Stomach smooth muscle (tissue), 2 donors: ENCODE measurements around the gene CFAP73.

Source experiments
- H3K27ac ChIP-seq: one replicate; pipeline ENCODE4 v1.7.0; 2013; ENCODE audit warnings: mild to moderate bottlenecking, low read length, inconsistent platforms
- H3K27me3 ChIP-seq, 2 donors: one replicate each; pipeline ENCODE4 v1.7.0; 2013; ENCODE audit warnings: low read length in 2 of 2; ENCODE audit not compliant: insufficient read depth in 2 of 2, control insufficient read depth in 1 of 2
- H3K36me3 ChIP-seq, 2 donors: one replicate each; pipeline ENCODE4 v1.7.0; 2013; ENCODE audit warnings: low read length in 2 of 2; ENCODE audit not compliant: control insufficient read depth in 2 of 2, insufficient read depth in 2 of 2
- H3K4me1 ChIP-seq: one replicate; pipeline ENCODE4 v1.7.0; 2013; ENCODE audit warnings: low read length; ENCODE audit not compliant: control insufficient read depth, insufficient read depth
- H3K4me3 ChIP-seq, 2 donors: one replicate each; pipeline ENCODE4 v1.7.0; 2013; ENCODE audit warnings: low read length in 2 of 2
- H3K9ac ChIP-seq, 2 donors: one replicate each; pipeline ENCODE4 v1.7.0; 2013; ENCODE audit warnings: low read length in 2 of 2, mild to moderate bottlenecking in 1 of 2
- H3K9me3 ChIP-seq, 2 donors: one replicate each; pipeline ENCODE4 v1.7.0; 2013; ENCODE audit warnings: low read length in 2 of 2; ENCODE audit not compliant: control insufficient read depth in 2 of 2
- donor health status: healthy.
- donor health status: Pancreatic carcinoma.

Gene CFAP73

DNA sequence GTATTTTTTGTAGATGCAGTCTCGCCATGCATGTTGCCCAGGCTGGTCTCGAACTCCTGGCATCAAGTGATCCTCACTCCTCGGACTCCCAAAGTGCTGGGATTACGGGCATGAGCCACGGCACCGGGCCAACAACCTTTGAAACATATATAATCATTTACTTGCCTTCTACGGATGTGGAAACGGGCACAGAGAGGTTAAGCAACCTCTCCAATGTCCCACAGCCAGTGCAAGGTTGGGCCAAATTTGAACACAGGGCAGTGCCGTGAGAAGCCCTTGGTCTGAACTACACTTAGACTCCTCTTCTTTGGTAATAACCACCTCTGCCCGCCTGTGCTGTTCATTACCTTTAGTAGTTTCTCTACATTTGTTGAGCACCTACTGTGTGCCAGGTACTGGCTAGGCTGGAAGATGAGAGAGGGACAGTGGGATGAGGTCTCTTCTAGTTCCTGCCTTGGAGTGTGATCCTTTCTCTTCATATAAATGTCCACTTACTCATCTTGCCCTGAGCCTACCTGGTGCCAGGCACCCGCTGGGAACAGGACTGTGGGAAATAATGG is 33.6 kb downstream of the CFAP73 start:
- peaks cover 27% of the 10 kb centered on the region for H3K4me1 ChIP-seq
- H3K27ac ChIP-seq, result no peak overlapping the region
- H3K27me3 ChIP-seq, result no peaks in the 10 kb centered on the region
- H3K36me3 ChIP-seq, result peaks cover 27% of the 10 kb centered on the region in 2 donors
- no peak overlapping the region for H3K4me3 ChIP-seq
- H3K9ac ChIP-seq, result no peak overlapping the region
- no peaks in the 10 kb centered on the region for H3K9me3 ChIP-seq

DNA sequence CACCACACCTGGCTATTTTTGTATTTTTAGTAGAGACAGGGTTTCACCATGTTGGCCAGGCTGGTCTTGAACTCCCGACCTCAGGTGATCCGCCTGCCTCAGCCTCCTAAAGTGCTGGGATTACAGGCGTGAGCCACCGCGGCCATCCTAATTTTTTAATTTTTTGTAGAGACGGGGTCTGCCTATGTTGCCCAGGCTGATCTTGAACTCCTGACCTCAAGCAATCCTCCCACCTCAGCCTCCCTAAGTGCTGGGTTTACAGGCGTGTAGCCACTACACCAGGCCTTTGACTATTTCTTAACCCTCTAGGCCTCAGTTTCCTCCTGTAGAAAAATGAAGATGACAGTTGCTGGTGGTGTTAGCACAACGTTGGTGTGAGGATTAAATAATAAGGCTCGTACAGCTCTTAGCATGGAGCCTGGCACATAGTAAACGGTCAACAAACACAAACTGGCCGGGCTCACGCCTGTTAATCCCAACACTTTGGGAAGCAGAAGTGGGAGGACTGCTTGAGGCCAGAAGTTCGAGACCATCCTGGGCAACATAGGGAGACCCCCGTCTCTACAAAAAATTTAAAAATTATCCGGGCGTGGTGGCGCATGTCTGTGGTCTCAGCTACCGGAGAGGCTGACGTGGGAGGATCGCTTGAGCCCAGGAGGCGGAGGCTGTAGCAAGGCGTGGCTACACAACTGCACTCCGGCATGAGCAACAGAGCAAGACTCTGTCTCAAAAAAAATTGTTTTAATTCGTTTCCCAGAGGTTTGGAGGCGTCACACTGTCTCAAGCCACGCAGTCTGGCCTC is 34.8 kb downstream of the CFAP73 start:
- Histone ChIP-seq H3K27ac (peak overlapping the region; percentile 90), H3K9me3 (no peaks in the 10 kb centered on the region), H3K36me3 (peaks cover 16 to 18% of the 10 kb centered on the region in 2 donors), H3K27me3 (no peaks in the 10 kb centered on the region), H3K9ac (peak overlapping the region; percentile 95 to 96), H3K4me3 (peak overlapping the region; percentile 88 to 91), H3K4me1 (peaks cover 27% of the 10 kb centered on the region)

- Histone ChIP-seq H3K27me3 (no peaks in the 10 kb centered on the region), H3K4me3 (peak overlapping the region; percentile 88 to 91), H3K9ac (peak overlapping the region; percentile 95 to 96), H3K4me1 (peaks cover 27% of the 10 kb centered on the region), H3K9me3 (no peaks in the 10 kb centered on the region), H3K27ac (peak overlapping the region; percentile 90), H3K36me3 (peaks cover 11 to 14% of the 10 kb centered on the region in 2 donors)
Measured at GRCh38 chr12:113184900-113185179, 35.3 kb downstream of the CFAP73 start.

GRCh38 chr12:113185180-113186032 is 35.9 kb downstream of the CFAP73 start, which contains the start of the genes DDX54 and RITA1:
TSS of gene DDX54 (minus strand) at chr12:113185478. CDS start at chr12:113185451, 27 bp downstream.
TSS of gene RITA1 (plus strand) at chr12:113185721. CDS start at chr12:113186747, 1,026 bp downstream.
- Histone ChIP-seq H3K27me3 (no peaks in the 10 kb centered on the region), H3K27ac (peak within 1 kb of the TSS; percentile 90), H3K4me1 (peaks cover 27% of the 10 kb centered on the region), H3K9ac (peak within 1 kb of the TSS; percentile 95 to 96), H3K9me3 (no peaks in the 10 kb centered on the region), H3K4me3 (peak within 1 kb of the TSS; percentile 88 to 91), H3K36me3 (peaks cover 5 to 9% of the 10 kb centered on the region in 2 donors)

DNA sequence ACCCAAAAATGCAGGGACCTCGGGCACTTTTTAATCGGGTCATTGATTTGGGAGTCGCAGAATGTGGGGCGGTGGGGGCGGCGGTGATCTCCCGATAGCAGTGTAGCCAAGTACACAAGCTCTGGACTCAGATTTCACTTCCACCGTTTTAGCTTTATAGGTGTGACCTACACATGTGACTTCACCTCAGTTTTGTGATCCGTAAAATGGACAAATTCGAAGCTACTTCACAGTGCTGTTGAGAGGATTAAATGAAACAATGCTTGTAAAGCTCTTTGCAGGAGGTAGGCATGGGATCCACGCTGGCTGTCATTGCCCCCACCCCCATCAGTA is 36.5 kb downstream of the CFAP73 start:
- H3K27me3 ChIP-seq, result no peaks in the 10 kb centered on the region
- H3K4me1 ChIP-seq, result peaks cover 27% of the 10 kb centered on the region
- peaks cover 1 to 4% of the 10 kb centered on the region in 2 donors for H3K36me3 ChIP-seq
- H3K27ac ChIP-seq, result peak overlapping the region; percentile 90
- peak overlapping the region; percentile 88 to 91 for H3K4me3 ChIP-seq
- H3K9me3 ChIP-seq, result no peaks in the 10 kb centered on the region
- H3K9ac ChIP-seq, result peak overlapping the region; percentile 95 to 96

- Histone ChIP-seq H3K9ac (peak overlapping the region in 1 of 2 donors; percentile 96), H3K27me3 (no peaks in the 10 kb centered on the region), H3K9me3 (no peaks in the 10 kb centered on the region), H3K27ac (no peak overlapping the region), H3K4me1 (peaks cover 27% of the 10 kb centered on the region), H3K36me3 (peaks cover 4 to 7% of the 10 kb centered on the region in 2 donors), H3K4me3 (peak overlapping the region; percentile 88 to 91)
Measured at GRCh38 chr12:113186666-113187325, 37.3 kb downstream of the CFAP73 start.

DNA sequence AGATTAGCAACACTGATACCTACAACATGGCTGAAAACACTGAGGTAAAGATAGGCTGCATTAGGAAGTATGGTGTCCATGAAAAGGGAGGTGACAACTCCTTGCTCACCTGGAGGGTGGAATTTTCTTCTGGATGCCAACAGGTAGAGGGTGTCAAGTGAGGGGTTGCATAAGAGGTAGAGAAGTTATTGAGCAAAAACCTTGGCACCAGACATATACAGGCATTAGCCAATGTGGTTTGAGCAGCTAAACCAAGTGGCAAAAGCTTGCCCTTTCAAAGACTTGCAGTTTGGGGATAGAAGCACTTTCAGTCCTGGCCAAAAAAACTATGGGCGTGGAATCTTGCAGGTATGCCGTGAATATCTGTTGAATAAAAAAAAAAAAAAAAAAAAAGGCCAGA is 39.8 kb downstream of the CFAP73 start:
- H3K9ac ChIP-seq, result no peak overlapping the region
- peaks cover 4 to 11% of the 10 kb centered on the region in 2 donors for H3K36me3 ChIP-seq
- no peaks in the 10 kb centered on the region for H3K9me3 ChIP-seq
- H3K27me3 ChIP-seq, result no peaks in the 10 kb centered on the region
- H3K4me3 ChIP-seq, result no peak overlapping the region
- H3K4me1 ChIP-seq, result peaks cover 24% of the 10 kb centered on the region
- H3K27ac ChIP-seq, result no peak overlapping the region

DNA sequence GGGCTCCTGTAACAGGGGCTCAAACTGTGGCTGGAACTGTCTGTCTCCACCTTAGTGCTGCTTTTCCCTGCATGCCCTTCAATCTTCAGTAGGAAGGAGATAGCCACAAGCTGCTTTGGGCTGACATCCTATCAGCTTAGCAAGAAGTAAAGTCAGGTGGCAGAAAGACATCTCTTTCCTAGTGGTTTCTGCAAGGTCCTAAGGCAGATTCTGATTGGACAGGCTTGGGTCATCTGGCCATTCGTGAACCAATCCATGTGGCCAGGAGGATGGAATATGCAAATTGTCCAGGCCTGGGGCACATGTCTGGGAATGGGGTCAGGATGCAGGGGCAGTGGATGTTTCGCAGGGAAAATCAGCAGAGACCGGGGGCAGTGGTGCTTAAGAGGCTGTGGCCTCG is 41.2 kb downstream of the CFAP73 start:
- no peak overlapping the region for H3K4me3 ChIP-seq
- H3K27ac ChIP-seq, result no peak overlapping the region
- H3K4me1 ChIP-seq, result peaks cover 21% of the 10 kb centered on the region
- peaks cover 4 to 11% of the 10 kb centered on the region in 2 donors for H3K36me3 ChIP-seq
- H3K9ac ChIP-seq, result no peak overlapping the region
- H3K27me3 ChIP-seq, result no peaks in the 10 kb centered on the region
- no peaks in the 10 kb centered on the region for H3K9me3 ChIP-seq

DNA sequence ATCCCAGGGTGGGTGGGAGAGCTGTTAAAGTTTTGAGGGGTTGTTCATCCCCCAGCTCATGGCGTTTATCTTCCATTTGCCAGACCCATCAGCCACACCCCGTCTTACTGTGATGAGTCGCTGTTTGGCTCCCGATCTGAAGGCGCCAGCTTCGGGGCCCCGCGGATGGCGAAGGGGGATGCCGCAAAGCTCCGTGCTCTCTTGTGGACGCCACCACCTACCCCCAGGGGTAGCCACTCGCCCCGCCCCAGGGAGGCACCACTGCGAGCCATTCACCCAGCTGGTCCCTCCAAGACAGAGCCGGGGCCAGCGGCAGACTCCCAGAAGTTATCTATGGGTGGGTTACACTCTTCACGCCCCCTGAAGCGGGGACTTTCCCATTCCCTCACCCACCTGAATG is 41.7 kb downstream of the CFAP73 start:
- no peak overlapping the region for H3K4me3 ChIP-seq
- H3K4me1 ChIP-seq, result peaks cover 16% of the 10 kb centered on the region
- H3K9ac ChIP-seq, result no peak overlapping the region
- H3K27ac ChIP-seq, result no peak overlapping the region
- peaks cover 4 to 11% of the 10 kb centered on the region in 2 donors for H3K36me3 ChIP-seq
- H3K27me3 ChIP-seq, result no peaks in the 10 kb centered on the region
- H3K9me3 ChIP-seq, result no peaks in the 10 kb centered on the region

- Histone ChIP-seq H3K36me3 (peaks cover 0 to 11% of the 10 kb centered on the region in 2 donors), H3K27ac (no peak overlapping the region), H3K27me3 (no peaks in the 10 kb centered on the region), H3K4me1 (peaks cover 5% of the 10 kb centered on the region), H3K9ac (no peak overlapping the region), H3K4me3 (no peak overlapping the region), H3K9me3 (no peaks in the 10 kb centered on the region)
Measured at GRCh38 chr12:113194971-113195391, 45.5 kb downstream of the CFAP73 start.
